ENCODE results near the gene AR.

AR gene, protein sequence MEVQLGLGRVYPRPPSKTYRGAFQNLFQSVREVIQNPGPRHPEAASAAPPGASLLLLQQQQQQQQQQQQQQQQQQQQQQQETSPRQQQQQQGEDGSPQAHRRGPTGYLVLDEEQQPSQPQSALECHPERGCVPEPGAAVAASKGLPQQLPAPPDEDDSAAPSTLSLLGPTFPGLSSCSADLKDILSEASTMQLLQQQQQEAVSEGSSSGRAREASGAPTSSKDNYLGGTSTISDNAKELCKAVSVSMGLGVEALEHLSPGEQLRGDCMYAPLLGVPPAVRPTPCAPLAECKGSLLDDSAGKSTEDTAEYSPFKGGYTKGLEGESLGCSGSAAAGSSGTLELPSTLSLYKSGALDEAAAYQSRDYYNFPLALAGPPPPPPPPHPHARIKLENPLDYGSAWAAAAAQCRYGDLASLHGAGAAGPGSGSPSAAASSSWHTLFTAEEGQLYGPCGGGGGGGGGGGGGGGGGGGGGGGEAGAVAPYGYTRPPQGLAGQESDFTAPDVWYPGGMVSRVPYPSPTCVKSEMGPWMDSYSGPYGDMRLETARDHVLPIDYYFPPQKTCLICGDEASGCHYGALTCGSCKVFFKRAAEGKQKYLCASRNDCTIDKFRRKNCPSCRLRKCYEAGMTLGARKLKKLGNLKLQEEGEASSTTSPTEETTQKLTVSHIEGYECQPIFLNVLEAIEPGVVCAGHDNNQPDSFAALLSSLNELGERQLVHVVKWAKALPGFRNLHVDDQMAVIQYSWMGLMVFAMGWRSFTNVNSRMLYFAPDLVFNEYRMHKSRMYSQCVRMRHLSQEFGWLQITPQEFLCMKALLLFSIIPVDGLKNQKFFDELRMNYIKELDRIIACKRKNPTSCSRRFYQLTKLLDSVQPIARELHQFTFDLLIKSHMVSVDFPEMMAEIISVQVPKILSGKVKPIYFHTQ

DNA sequence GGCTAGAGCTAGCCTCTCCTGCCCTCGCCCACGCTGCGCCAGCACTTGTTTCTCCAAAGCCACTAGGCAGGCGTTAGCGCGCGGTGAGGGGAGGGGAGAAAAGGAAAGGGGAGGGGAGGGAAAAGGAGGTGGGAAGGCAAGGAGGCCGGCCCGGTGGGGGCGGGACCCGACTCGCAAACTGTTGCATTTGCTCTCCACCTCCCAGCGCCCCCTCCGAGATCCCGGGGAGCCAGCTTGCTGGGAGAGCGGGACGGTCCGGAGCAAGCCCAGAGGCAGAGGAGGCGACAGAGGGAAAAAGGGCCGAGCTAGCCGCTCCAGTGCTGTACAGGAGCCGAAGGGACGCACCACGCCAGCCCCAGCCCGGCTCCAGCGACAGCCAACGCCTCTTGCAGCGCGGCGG lies at the start of gene AR:
AR (plus strand) TSS at position 204 of the 400 bp plus-strand sequence. CDS start 1,126 bp downstream, outside the sequence.
- DNase-seq (ENCODE audit: low read depth in 2 of 2): no peak

DNA sequence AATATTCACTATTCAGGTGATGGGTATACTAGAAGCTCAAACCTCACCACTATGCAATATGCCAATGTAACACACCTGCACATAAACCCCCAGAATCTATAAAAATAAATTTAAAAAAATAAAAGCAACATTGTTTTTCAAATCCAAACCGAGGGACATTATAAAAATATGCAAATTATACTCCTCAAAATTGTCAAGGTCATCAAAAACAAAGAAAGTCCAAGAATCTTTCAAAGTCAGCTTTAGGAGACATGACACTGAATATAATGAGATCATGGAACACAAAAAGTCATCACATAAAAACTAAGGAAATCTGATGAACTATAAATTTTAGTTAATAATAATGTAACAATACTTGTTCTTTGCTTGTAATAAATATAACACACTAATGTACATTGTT lies 43.2 kb upstream of the AR start:
- no peak for DNase-seq (ENCODE audit: low read depth in 2 of 2)

DNA sequence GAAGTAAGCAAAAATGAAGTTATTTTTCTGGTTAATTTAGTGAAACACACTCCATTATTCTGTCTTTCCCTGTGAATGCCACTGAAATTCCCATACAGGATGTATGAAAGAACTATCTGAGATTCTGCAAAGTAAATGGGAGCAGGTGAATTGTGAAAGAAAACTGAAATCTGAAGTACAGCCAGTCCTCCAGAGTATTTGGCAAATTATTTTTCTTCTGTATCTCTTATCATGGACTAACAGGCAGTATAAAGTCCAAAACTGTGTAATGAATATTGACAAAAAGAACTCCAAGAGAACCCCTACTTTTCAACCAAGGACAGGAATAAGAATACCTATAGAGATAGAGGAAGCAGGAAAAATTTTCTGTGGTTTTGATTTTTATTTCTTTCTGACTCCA lies 40.8 kb upstream of the AR start:
- DNase-seq (ENCODE audit: low read depth in 2 of 2): no peak

DNA sequence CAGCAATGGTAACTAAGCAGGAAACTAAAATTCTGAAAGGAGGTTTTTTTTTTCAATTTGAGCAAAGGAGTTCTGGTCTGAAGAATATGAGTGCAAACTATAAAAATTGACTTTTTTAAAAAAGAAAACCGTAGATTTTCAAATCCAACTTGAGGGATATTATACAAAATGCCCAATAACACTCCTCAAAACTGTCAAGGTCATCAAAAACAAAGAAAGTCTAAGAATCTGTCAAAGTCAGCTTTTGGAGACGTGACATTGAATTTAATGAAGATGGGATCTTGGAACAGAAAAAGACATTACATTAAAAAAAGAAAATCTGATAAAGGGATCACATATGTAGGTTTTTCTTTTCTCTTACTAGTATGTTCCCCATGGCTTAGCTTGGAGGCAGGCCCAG lies 40.4 kb upstream of the AR start:
- DNase-seq (ENCODE audit: low read depth in 2 of 2): no peak

DNA sequence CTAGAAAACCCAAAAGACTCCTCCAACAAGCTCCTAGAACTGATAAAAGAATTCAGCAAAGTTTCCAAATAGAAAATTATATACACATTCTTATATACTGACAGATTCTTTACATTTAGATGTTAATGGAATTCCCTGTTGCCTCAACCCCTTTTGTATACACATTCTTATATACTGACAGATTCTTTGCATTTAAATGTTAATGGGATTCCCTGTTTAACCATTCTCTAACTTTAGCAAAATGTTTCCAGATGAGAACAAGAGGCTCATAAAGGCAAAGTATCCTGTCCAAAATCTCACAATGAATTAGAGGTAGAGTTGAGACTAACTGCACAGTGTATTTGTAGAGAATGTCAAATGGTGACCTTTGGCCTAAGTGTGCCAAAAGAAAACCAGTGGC lies 23.1 kb upstream of the AR start:
- no peak for DNase-seq (ENCODE audit: low read depth in 2 of 2)

DNA sequence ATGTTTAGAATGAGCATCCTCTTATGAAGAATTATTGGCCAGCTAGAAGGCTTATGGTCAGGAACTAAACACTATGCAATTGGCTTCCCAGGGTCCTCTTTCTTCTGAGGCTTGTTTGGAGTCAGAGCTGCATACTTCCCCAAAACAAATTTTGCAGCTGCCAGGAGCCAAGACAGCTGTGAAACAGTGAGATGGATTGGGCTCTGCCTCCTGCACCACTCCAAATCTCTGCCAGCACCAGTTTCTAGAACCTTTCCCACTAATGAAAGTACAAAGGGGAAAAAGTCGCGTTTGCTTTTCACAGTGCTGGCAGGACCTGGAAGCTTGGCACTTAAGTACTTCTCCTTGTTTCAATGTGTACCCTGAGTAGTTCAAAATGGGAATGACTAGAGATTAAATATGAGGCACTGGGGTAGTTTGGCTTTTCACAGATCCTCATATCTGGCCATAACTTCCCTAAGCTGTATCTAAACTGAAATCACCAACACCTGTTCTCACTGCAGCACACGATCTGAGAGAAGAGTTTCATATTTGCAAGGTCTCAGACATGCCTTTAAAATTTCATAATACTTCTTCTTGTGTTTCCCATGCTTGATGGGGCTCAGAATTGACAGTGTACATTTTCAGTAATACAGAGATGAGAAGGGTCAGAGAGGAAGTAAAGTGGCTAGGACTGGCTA lies 20.7 kb upstream of the AR start:
- DNase-seq (ENCODE audit: low read depth in 2 of 2): no peak

DNA sequence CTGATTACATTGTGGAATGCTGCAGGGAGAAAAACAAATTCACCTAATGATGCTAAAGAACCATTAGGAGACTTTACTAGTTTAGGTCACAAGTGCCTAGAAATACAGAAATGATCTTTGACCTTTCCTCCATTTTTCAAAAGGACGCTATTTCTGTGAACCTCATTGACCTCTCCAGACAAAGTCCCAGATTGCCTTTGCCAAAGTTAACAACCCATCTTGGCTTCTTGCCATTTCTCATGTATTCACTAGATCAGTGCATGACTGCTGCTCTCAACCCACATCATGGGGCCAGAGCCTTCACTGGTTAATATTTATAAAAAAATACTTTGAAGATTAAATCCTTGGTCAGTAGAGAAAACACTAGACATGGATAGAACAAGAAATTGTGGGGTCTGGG lies 19.9 kb upstream of the AR start:
- no peak for DNase-seq (ENCODE audit: low read depth in 2 of 2)

DNA sequence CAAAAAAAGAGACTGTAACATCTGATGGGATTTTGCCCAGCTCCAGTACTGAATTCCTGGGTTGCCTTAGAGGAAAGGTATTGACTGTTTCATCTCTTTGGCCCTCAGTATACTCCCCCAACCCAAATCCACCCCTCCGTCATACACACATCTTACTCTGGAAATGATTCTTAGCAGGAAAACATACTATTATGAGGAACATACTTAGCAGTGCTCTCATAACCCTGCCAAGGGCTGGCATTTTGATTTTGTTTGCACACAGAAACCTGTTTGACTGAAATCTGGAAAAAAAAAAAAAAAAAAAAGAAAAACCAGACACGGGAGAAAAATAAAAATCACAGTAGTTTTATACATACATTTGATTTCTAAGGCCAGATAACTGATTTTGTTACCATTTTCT lies 19.4 kb upstream of the AR start:
- no peak for DNase-seq (ENCODE audit: low read depth in 2 of 2)

DNA sequence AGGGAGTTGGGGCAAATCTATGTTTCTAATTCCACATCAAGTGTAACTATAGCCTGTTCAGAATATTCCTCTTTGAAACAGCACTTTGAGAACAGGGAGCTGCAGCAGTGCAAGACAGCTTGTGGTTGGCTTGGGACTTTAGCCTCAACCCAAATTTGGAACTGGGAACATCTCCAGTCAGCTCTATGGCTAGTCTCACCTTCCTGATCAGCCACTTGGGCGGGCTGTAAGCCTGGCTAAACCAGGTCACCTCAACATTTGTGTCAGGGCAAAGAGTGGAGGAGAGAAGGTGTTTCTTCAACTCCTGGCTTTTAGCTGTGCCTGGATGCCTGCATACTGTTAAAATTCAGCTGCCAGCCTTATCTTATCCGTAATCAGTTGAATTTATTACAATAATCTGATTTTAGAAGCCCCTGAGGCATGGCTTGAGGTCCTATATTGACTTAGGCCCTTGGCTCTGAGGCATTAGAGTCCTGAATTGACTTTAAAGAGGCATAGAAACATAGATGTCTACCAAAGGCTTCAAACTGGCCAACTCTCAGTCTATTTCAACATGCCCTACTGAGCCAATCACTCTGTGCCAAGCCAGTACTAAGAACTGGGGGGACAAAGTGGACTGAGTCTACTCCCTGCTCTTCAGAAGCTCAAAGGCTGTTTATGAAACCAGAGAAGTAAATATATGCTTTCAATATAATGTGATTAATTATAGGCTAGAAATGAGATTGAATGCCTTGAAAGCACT lies 18.7 kb upstream of the AR start:
- no peak for DNase-seq (ENCODE audit: low read depth in 2 of 2)

DNA sequence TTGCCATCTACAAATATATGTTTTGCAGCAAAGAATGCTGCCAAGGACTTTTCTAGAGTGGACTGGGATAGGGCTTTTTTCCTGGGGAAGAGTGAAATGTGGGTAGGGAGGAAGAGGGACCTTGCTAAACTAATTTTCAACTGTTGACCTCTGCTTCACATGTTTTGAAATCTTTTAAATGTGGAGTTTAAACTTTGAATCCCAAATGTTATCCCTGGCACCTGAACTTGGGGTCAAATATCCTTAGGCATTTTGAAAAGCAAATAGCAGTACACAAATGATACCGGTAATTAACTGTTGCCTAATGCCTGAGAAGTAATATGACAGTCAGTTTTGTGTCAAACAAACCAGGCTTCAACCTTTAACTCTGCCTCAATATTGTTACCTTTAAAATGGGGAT lies 7.3 kb upstream of the AR start:
- DNase-seq (ENCODE audit: low read depth in 2 of 2): no peak

DNA sequence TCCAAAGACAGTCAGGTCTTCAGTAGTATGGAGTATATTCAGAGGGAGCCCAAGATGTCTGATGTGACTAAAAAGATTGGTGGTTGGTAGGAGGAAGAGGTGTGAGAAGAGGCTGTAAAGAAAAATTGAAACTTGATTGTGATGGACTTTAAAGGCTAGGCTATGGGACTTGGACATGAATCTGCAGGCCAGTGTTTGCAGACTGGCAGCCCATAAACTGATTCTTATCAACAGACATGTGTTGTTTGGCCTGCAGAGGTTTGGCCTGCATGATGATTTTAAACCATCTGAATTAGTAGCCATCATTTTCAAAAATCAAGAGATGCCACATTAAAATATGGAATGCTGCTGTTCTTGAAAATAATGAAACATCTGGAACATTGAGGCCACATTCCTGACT lies 5.4 kb upstream of the AR start:
- DNase-seq (ENCODE audit: low read depth in 2 of 2): no peak

DNA sequence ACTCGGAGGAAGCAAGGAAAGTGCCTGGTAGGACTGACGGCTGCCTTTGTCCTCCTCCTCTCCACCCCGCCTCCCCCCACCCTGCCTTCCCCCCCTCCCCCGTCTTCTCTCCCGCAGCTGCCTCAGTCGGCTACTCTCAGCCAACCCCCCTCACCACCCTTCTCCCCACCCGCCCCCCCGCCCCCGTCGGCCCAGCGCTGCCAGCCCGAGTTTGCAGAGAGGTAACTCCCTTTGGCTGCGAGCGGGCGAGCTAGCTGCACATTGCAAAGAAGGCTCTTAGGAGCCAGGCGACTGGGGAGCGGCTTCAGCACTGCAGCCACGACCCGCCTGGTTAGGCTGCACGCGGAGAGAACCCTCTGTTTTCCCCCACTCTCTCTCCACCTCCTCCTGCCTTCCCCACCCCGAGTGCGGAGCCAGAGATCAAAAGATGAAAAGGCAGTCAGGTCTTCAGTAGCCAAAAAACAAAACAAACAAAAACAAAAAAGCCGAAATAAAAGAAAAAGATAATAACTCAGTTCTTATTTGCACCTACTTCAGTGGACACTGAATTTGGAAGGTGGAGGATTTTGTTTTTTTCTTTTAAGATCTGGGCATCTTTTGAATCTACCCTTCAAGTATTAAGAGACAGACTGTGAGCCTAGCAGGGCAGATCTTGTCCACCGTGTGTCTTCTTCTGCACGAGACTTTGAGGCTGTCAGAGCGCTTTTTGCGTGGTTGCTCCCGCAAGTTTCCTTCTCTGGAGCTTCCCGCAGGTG lies 637 bp downstream of the AR start:
- no peak for DNase-seq (ENCODE audit: low read depth in 2 of 2)

DNA sequence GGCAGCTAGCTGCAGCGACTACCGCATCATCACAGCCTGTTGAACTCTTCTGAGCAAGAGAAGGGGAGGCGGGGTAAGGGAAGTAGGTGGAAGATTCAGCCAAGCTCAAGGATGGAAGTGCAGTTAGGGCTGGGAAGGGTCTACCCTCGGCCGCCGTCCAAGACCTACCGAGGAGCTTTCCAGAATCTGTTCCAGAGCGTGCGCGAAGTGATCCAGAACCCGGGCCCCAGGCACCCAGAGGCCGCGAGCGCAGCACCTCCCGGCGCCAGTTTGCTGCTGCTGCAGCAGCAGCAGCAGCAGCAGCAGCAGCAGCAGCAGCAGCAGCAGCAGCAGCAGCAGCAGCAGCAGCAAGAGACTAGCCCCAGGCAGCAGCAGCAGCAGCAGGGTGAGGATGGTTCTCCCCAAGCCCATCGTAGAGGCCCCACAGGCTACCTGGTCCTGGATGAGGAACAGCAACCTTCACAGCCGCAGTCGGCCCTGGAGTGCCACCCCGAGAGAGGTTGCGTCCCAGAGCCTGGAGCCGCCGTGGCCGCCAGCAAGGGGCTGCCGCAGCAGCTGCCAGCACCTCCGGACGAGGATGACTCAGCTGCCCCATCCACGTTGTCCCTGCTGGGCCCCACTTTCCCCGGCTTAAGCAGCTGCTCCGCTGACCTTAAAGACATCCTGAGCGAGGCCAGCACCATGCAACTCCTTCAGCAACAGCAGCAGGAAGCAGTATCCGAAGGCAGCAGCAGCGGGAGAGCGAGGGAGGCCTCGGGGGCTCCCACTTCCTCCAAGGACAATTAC lies 1.4 kb downstream of the AR start:
- no peak for DNase-seq (ENCODE audit: low read depth in 2 of 2)

DNA sequence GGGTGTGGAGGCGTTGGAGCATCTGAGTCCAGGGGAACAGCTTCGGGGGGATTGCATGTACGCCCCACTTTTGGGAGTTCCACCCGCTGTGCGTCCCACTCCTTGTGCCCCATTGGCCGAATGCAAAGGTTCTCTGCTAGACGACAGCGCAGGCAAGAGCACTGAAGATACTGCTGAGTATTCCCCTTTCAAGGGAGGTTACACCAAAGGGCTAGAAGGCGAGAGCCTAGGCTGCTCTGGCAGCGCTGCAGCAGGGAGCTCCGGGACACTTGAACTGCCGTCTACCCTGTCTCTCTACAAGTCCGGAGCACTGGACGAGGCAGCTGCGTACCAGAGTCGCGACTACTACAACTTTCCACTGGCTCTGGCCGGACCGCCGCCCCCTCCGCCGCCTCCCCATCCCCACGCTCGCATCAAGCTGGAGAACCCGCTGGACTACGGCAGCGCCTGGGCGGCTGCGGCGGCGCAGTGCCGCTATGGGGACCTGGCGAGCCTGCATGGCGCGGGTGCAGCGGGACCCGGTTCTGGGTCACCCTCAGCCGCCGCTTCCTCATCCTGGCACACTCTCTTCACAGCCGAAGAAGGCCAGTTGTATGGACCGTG lies 2.2 kb downstream of the AR start:
- no peak for DNase-seq (ENCODE audit: low read depth in 2 of 2)

DNA sequence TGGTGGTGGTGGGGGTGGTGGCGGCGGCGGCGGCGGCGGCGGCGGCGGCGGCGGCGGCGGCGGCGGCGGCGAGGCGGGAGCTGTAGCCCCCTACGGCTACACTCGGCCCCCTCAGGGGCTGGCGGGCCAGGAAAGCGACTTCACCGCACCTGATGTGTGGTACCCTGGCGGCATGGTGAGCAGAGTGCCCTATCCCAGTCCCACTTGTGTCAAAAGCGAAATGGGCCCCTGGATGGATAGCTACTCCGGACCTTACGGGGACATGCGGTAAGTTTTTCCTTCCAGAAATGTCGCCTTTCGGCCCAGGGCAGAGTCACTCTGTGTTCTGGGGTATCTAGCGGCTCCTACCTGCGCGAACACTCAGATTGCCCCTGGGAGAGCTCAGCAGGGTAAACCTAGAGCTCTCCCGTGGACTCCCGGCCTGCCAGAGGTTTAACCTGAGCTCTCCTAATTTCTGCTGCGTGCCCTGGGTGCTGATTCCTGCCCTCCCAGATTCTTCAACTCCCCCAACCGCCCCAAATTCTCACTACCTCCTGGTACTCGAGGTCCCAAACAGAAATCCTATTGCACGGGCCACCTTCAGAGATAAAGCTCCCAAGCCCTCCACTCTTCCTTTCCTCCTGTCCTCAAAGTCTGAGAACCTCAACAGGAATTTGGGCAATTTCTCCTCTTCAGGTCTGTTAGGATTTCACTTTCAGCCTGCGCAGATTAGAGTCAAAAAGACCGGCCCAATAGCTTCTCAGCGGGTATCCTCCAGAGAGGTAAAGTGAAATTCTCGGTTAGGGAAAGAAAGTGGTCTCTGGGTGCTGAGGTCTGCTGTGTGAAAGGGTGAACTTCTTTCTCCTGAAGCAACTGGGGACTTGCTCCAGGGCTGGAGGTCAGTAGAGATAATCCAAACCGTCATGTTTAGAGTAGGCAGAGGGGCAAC lies 2.9 kb downstream of the AR start:
- no peak for DNase-seq (ENCODE audit: low read depth in 2 of 2)

DNA sequence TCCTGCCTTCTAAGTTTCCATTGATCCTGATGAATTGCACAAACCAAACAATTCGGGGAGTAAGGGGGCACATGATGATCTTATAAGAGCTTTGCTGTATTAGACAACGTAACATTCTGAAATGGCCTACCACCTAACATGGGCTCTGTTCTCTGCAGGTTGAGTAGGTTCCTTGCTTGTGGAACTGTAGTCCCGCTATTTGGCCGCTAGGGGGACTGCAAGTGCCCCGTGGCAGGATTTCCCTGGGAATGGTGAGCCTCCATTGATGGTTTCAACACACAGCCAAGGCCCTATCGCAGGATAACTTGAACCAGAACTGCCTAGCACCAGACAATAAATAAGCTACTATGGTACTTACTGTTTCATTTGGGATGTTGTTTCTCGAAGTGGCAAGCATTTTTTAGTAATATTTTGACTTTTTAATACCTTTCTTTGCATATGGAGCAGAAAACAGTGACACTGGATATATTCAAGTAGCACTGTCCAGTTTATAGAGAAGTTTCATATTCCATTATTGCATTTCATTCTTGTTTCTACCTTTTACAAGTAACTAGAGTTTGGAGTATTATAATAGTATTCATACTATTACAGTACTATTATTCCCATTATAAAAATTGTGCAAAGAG lies 11.9 kb downstream of the AR start:
- no peak for DNase-seq (ENCODE audit: low read depth in 2 of 2)

DNA sequence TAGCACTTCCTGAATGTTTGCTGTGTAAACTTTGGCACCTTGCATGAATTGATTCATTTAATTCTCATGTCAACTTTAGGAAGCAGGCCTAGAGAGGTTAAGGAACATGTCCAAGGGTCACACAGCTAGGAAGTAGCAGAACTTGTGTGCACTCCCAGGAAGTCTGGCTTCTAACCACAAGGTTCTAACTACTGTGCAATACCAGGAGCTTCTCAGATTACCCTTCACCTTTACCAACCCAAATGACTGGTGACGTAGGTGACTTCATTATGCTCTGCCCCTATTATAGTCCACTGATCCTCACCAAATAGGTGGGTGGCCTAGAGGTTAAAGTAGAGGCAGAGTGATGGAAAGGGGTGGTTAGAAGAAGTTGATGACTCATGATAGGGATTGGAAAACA lies 14.4 kb downstream of the AR start:
- no peak for DNase-seq (ENCODE audit: low read depth in 2 of 2)

Measured in stimulated activated CD4-positive, alpha-beta T cell treated with anti-CD3 and anti-CD28 coated beads, Interleukin-12 subunit alpha, Interleukin-12 subunit beta, amount 100 ng/mL, for 24 hours (primary cell).